IPS-18c (cell line): ENCODE data around the gene ARPP21.
"Not testable (repeated sequence)": the region's sequence is repeated elsewhere in the genome, so short reads cannot be mapped to it uniquely, and the experiment has no call there.

Source experiments
- H3K4me3 ChIP-seq: 2 replicates; pipeline ENCODE4 v1.7.0; 2013; ENCODE audit warnings: low read depth, mild to moderate bottlenecking, low read length, moderate library complexity; ENCODE audit not compliant: insufficient read depth
- H3K9me3 ChIP-seq: one replicate; pipeline ENCODE4 v1.6.1; 2013; ENCODE audit warnings: mild to moderate bottlenecking, low read length, moderate library complexity; ENCODE audit not compliant: control insufficient read depth, insufficient read depth

The ARPP21 gene

DNA sequence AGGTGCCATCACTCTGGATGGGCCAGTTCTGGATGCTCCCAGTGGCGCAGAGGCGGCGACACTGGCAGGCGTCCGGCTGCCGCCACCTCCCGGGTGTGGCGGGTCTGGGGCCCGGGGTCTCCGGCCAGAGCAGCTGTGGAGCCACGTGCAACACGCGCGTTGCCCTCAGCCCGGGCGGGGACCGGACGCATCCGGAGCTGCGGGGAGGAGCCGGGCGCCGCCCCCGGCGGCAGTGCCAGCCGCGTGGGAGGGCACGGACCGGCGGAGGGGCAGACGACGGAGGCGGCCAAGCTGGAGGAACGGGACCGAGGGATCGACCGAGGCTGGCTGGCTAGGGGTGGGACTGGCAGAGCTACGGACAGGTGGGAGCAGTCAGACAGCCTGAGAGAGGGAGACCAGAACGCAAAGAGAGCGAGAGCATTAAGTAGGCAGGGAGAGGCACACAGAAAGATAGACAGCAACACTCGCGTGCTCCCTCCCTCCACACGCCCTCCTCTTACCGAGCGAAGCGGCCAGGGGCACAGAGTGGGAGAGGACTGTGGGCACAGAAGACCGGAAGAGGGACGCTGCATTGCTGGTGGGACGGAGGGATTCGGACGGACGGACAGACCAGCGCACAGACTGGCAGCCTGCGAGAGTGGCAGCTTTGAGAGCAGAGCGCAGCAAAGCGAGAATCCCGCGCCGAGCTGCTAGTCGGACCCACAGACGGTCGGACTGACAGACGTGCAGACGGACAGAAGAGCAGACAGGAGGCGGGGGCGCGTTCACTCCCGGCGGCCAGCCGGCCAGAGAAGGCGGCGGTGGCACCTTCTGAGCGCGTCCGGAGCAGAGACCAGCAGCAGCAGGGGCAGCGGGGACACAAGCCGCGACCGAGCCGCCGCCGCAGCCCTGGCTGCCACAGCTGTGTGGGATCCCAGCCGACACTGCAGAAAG is at the start of gene ARPP21:
ARPP21 (plus strand) TSS at position 272 of the 933 bp plus-strand sequence. CDS start 42,227 bp downstream, outside the sequence.
- H3K4me3 ChIP-seq: peak within 1 kb of the TSS; percentile 50
- H3K9me3 ChIP-seq: no peaks in the 10 kb centered on the region

DNA sequence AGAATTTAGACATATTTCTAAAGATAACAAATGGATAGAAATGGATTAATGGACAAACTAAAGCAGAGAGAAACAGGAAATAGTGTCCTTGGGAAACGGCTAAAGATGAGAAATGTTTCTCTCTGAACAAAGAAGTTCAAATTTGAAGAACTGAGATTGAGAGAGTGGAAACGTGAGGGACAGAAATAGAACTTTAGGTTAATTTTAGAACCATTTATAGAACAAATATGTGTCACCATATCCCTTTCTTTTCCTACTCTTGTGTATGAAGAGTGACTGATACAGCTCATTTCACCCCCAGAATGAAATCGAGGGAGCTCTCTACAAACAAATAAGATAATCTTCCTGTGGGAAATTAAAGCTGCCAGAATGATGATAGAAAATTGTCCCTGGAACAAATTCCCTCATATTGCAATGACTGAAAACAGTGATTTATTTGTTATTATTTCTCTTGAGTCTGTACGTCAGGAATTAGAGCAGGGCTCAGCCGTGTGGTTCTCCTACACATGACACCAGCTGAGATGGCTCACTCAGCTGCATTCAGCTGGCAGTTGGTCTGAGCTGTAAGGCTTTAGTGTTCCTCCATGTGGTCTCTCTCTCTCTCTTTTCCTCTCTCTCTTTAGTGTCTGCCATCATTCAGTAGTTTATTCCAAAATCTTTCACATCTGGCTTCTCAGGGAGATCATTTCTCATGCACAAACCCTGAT is 46.6 kb upstream of the ARPP21 start:
- no peak overlapping the region for H3K4me3 ChIP-seq
- no peaks in the 10 kb centered on the region for H3K9me3 ChIP-seq

DNA sequence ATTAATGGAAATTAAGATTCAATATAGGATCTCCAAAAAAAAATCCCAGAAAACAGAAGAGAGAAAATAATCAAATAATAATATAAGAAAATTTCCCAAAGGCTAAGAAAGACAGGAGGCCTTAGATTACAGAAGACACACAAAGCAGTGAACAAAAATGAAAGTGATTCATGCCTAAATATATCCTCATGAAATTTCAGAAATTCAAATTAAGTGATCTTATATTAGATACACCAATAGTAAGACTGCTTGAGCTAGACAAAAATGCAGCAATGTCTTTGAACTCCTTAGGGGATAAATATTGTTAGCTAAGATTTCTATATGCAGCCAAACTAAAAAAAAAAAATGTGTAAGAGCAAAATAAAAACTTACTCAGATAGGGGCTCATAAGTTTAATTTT is 44.6 kb upstream of the ARPP21 start:
- Histone ChIP-seq H3K4me3 (no peak overlapping the region), H3K9me3 (no peaks in the 10 kb centered on the region)

DNA sequence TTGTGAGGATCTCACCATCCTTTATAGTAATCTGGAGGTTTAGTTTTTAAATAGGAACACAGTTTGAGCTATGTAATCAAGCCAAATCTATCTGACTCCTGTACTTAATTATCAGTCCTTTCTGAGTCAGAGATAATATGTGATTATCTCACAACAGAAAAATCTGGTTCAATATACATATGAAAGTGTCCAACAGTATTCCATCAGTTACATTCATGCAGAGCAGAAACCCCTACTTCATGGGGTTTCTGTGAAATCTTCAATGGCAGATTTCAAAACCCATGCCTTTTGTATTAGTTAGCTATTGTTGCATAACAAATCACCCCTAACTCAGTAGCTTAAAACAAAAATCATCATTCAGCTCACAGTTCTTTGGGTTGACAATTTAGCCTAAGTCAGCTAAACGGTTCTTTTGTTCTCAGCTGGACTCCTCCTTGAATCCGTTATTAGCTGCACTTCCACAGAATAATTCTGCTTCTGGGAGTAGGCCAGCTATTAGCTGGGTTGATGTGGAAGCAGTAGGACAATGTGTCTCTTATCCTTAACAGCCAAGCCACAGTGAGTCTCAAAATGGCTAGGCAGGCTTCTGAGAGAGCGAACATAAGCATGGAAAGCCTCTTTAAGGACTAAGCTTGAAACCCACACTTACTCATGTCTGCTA is 42.9 kb upstream of the ARPP21 start:
- H3K9me3 ChIP-seq: no peaks in the 10 kb centered on the region
- H3K4me3 ChIP-seq: no peak overlapping the region

DNA sequence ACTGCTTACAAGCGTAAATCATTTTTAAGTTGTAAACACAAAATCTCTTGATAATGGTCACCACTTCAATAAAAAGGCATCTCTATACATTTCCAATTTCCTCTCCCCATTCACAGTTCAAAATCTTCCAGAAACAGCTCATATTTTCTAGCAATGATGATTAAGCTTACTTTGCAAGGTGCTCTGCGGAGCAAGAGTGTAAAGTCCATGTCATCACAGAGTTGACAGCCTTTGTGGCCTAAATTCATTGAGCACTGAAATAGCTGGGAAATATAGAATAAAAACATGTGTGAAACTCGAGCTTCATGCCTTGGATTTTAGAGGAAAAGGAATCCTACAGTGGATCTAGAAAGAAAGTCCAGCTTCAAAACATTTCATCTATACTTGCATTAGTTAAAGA is 41.8 kb upstream of the ARPP21 start:
- Histone ChIP-seq H3K9me3 (no peaks in the 10 kb centered on the region), H3K4me3 (no peak overlapping the region)

DNA sequence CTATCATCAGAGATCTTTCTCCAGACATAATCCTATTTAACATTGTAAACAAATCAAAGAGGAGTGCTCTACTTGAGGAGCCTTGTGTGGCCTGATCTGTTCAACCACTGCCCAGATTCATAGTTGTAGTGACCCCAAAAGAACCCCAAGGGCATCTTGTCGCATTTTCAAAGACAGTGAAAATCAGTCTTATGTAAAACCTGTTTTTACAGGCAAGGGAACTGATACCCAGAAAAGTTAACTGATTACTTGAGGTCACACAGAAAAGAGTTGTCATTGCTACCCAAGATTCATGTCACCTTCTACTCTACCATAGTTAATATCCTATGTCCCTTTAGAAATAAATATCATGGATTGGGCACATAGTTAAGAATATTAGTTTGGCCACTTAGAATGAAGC is 40.5 kb upstream of the ARPP21 start:
- Histone ChIP-seq H3K9me3 (no peaks in the 10 kb centered on the region), H3K4me3 (no peak overlapping the region)

DNA sequence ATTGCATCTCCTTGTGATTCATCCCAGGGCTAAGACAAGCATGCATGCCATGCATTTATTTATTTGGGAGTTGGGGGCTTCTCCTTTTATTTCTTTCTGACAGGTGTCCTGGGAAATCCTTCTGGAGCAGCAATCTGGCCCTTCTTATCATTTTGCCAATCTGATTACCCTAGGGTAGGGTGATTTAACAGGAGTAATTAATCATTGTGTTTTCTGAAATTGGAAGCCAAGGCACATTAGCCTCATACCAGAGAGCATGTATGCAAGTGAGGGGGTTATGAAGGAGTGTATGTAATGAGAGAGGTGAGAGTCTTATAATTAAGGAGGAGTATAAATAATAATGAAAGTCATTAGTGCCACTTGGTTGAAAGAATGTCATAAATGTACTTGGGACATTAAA is 37.4 kb upstream of the ARPP21 start:
- Histone ChIP-seq H3K9me3 (no peaks in the 10 kb centered on the region), H3K4me3 (no peak overlapping the region)

DNA sequence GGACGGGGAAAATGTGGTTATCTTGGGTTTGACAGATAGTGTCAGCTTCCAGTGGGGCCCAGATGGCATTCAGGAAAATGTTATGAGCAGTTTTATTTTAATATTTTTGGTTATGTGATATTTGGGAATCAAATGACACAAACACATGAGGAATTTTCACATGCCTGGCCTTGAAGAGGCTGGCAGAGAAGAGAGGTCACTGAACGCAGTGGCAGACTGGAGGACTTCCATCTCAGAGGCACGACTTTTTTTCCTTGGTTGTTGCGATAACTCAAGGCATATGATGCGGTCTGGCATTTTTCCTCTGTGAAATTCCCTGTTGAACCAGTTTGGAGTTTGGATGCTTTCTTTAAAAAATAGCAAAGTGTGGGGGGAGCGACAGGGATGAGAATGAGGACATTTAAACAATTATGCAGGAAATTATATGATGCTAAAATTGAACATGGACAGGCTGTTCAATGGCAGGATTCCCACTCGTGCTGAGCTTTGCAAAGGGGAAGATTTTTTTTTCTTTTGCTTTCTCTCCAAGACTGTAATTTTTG is 36.9 kb upstream of the ARPP21 start:
- H3K9me3 ChIP-seq: no peaks in the 10 kb centered on the region
- H3K4me3 ChIP-seq: no peak overlapping the region

DNA sequence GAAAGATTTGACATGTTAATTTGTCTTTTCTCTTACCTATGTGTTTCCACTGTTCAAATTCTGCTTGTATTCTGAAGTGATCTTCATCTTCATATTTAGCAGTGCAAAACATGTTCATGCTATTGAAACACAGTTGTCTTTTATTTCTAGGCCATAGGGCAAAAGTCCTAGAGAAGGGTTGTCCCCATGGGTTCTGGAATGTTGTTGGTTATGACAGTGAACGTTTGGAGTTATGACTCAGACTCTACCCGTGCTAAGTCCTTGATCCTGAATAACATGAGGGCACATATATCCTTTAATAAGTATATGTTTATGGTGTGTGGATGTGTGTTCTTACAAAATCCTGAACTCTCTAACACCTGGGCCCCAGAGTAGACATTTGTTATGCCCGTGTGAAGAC is 23.0 kb upstream of the ARPP21 start:
- no peaks in the 10 kb centered on the region for H3K9me3 ChIP-seq
- H3K4me3 ChIP-seq: no peak overlapping the region

DNA sequence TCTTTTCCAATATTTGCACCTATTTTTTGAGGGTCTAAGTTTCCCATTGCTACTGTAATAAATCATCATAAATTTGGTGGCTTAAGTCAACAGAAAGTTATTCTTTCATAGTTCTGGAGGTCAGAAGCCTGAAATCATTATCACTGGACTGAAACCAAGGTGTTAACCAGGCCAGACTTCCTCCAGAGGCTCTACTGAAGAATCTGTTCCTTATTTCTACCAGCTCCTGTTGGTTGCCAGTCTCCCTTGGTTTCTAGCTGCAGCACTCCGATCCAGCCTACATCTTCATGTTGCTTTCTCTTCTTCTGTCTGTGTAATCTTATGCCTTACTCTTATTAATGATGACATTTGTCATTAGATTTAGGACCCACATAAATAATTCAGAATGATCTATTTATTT is 22.0 kb upstream of the ARPP21 start:
- Histone ChIP-seq H3K9me3 (no peaks in the 10 kb centered on the region), H3K4me3 (no peak overlapping the region)

DNA sequence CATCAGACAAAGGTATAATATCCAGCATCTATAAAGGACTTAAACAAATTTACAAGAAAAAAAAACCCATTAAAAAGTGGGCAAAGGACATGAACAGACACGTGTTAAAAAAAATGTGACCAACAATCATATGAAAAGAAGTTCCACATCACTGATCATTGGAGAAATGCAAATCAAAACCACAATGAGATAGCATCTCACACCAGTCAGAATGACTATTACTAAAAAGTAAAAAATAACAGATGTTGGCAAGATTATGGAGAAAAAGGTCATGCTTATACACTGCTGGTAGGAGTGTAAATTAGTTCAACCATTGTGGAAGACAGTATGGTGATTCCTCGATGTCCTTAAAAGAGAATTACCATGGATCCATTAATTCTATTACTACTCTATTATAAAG is 19.1 kb upstream of the ARPP21 start:
- H3K4me3 ChIP-seq, H3K9me3 ChIP-seq: not testable (repeated sequence)

DNA sequence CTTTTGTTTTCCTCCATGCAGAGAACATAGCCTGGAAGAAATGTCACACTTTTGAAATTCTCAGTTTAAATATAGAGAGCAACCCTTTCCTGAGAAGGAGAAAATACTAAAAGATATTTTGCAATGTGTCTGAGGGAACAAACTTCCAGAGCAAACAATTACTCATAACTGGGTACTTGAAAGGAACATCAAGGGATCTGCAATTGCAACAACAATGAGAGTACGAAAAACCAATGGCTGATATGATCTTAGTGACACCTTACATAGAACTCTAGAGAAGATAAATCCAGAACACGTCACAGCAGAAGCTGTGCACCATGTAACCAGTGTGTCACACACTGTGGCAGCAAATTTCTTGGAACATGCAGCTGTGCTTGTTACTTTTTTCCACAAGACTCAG is 14.6 kb upstream of the ARPP21 start:
- no peaks in the 10 kb centered on the region for H3K9me3 ChIP-seq
- no peak overlapping the region for H3K4me3 ChIP-seq

DNA sequence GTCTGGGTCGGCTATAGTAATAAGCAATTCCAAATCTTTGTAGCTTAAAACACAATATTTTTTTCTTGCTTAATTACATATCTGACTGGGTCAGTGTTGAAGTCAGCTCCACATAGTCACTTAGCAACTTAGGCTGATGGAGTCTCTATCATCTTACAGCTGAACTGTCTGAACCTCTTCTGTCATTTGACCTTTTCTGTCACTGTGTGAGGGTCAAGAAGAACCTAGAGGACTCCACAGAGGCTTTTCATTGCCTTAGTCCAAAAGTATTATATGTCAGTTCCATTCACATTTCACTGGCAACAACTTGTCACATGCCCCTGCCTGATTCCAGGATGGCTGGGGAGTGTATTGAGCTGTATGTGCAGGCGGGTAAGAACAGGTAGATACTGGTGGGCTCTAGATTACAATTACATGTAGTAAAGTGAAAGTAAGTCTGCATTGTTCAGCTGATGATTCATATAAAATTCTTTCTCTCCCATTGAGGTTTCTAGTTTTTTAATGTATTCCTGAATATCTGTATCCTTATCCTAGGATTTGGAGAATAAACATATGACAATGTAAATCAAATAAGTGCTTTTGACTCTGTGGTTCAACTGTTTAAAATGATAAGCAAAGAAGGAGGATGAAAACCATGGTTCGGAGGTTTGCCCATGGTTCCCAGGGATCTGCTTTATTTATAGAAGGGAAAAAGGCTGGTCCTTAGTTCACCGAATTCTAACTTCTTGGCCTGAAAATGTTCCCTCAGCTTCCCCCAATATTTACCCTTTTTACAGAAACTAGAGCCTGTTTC is 5.8 kb upstream of the ARPP21 start:
- Histone ChIP-seq H3K9me3 (no peaks in the 10 kb centered on the region), H3K4me3 (no peak overlapping the region)

DNA sequence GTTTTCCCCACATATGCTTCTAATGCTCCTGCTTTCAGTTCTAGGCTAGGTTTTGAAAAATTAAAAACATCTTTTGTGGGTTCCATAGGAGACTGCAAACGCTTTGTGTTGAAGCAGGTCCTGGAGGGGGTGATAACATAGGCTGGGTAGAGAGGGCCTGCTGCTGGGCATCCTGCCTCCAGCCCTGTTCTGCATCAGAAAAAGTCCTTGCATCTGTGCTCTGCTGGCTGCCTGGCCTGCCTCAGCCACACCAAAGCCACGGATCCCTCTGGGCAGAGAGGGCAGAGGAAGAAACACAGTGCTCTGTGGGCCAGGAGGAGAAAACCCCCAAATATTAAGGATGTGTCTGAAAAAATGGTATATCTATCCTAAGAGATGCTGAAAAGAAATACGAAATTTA is 3.9 kb upstream of the ARPP21 start:
- Histone ChIP-seq H3K9me3 (no peaks in the 10 kb centered on the region), H3K4me3 (no peak overlapping the region)

DNA sequence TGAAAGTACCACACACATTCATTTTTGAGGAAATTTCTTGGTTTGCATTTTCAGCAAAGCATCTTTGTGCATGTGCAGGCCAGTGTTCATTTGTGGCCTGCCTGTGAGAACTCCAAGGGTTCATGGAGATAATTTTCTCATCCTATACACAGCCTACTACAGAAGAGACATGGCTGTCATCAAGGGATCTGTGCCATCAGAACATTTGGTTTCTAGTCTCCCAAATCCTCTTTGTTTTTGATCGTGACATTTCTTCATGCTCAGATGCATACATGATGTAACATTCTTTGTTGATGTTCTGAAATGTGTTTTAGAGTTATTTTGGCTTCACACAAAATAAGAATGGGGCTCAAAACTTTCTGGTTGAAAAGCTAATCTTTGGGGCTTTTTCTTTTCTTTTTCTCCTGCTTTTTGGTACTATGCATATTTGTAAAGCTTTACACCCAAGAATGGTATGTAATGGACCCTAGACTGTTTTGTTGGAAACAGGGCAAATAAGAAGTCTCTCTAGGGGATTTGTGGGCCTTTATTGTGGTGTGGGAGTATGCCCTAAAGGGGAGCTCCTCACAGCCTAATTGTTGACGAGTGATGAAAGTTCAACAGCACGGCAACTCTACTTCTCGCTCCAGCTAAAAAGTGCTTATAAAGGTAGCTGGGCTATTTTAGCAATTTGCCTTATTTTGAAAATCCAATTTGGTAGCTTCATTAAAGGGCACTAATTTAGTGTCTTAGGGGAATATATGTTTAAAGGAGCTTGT is 3.2 kb upstream of the ARPP21 start:
- Histone ChIP-seq H3K4me3 (no peak overlapping the region), H3K9me3 (no peaks in the 10 kb centered on the region)

DNA sequence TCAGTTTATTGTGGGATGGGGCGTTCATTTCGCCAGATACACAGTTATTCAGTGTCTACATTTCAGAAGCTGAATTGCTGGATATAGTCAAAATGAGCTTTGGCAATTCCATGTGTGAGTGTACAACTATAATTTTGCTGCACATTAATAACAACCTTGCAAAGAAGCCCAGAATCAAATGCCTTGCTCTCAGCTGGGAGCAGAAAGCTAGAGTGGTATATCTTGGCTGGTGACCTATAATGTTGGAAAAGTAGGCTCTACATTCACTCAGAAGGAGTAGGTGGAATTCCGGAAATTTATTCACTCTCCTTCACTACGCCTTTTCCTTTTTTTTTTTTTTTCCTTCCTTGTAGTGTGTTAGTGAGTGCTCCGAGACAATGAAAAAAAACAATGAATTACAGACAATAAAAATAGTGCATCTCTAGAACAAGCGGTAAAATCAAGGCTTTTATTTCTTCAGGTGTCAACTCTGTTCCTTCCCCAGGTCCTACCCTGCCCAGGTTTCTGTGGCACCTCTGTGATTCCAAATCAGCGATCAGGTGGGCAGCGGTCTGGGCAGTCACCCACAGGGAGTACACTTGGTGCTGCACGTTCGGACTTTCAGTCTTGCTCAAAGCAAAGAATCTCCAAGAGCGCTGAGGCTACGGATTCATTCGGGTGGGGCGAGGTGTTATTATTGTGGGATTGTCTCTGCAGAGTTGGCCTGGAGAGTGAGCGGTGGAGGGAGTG is 910 bp upstream of the ARPP21 start:
- Histone ChIP-seq H3K4me3 (peak overlapping the region; percentile 50; the same call in 1 of the 2 replicates), H3K9me3 (no peaks in the 10 kb centered on the region)
